ENCODE measurements around the gene ABTB2.

GRCh38 chr11:34105957-34106504, 251.8 kb downstream of the ABTB2 start:
- no peak for TF ChIP-seq MXI1 (conservative IDR thresholded peaks at IDR 0.05; ENCODE audit: poor library complexity, severe bottlenecking)
- no peak for TF ChIP-seq CTCF (IDR thresholded peaks at IDR 0.05; ENCODE audit: poor library complexity, severe bottlenecking)
- TF ChIP-seq POLR2AphosphoS5 (IDR thresholded peaks at IDR 0.05): no peak
- TF ChIP-seq TAF1 (IDR thresholded peaks at IDR 0.05; ENCODE audit: low read depth): no peak

All from neural cell (in vitro differentiated cells).